Ectodermal cell (in vitro differentiated cells): ENCODE data around the gene YWHAH.

Source experiments
- H3K27ac ChIP-seq: 2 replicates; pipeline ENCODE4 v1.7.0; 2013; ENCODE audit warnings: mild to moderate bottlenecking, low read depth, low read length; ENCODE audit not compliant: insufficient read depth, poor library complexity, severe bottlenecking
- H3K27me3 ChIP-seq: 2 replicates; pipeline ENCODE4 v1.7.0; 2013; ENCODE audit warnings: mild to moderate bottlenecking, low read length; ENCODE audit not compliant: insufficient read depth, control insufficient read depth, poor library complexity, severe bottlenecking
- H3K36me3 ChIP-seq: one replicate; pipeline ENCODE4 v1.7.0; 2013; ENCODE audit warnings: low read length; ENCODE audit not compliant: control insufficient read depth, insufficient read depth
- H3K4me1 ChIP-seq: one replicate; pipeline ENCODE4 v1.7.0; 2013; ENCODE audit warnings: low read length; ENCODE audit not compliant: control insufficient read depth, insufficient read depth
- H3K4me3 ChIP-seq: 2 replicates; pipeline ENCODE4 v1.7.0; 2013; ENCODE audit warnings: low read depth, low read length, control low read depth; ENCODE audit not compliant: insufficient read depth
- H3K9me3 ChIP-seq: 2 replicates; pipeline ENCODE4 v1.7.0; 2013; ENCODE audit warnings: mild to moderate bottlenecking, low read length, moderate library complexity; ENCODE audit not compliant: control insufficient read depth
- WGBS, 2 experiments: methylation state at CpG; one replicate each; pipeline ENCODE4 v1.1.7; 2013; ENCODE audit warnings: missing lambda C conversion rate in 2 of 2; 5-methylcytosine and 5-hydroxymethylcytosine counted together

YWHAH gene

DNA sequence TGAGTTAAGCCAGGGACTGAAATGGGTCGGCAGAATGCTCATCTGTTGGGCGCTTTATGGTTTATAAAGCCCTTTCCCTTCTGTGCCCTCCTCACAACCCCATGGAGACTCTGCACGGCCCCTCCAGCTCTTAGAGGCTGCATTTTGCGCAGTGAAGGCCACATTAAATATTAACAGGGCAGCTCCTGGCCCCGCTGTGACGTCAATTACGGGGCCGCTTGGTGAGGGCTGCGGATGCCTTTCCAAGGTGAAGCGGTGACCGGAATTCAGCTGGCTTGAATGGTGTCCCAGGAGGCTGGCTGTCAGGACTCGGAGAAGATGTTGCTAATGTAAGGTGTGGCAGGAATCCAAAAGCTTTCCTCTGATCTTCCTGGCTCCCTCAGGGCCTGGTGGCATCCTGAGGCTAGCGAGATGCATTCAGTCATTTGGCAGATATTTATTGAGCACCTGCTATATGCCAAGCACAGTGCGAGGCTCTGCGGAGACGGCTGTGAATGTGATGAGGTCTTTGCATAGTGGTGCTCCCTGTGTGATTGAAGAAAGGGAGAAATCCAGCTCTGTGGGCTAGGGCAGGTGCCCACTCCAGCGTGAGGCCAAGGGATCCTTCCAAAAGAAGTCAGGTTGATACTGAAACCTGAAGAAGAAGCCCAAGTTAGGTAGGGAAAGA is 10.4 kb upstream of the YWHAH start:
- WGBS, 2 experiments, result 94% methylated on average over 17 of the region's 17 CpGs
- Histone ChIP-seq H3K9me3 (no peaks in the 10 kb centered on the region), H3K27ac (no peak overlapping the region), H3K4me3 (no peak overlapping the region), H3K4me1 (peaks cover 7% of the 10 kb centered on the region), H3K27me3 (no peaks in the 10 kb centered on the region), H3K36me3 (no peaks in the 10 kb centered on the region)

DNA sequence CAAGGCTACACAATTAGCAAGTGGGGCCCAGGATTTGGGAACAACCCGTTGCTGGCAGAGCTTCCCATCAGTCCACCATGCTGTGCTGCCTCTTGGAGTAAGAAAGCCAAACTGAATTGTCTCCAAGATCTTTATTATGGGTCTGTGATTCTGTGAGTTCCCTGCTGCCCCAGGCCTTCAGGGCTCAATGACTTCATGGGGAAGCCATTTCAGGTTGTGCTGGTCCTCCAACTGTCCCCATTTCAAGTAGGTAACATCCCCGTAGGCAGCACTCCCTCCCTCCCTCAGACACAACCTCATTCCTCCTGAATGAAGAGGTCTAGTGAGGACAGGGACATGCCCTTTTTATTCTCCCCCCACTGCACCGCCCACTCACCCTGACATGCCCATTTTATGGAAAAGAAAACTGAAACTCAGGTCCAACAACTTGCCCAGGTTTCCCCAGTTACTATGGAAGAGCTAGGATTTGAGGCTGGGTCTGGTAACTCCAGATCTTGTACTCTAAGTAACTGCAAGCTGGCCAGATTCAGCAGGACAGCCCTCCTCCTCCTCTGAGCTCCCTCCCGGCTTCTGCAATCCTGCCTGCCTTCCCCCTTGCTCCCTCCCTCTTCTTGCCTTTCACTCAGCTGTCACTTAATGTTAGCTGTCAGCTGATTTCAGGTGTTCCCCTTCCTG is 8.2 kb upstream of the YWHAH start:
- H3K27me3 ChIP-seq, result no peaks in the 10 kb centered on the region
- no peak overlapping the region for H3K27ac ChIP-seq
- peaks cover 7% of the 10 kb centered on the region for H3K4me1 ChIP-seq
- H3K9me3 ChIP-seq, result no peaks in the 10 kb centered on the region
- H3K36me3 ChIP-seq, result no peaks in the 10 kb centered on the region
- WGBS, 2 experiments, result 41 to 48% methylated on average over 4 of the region's 4 CpGs
- no peak overlapping the region for H3K4me3 ChIP-seq

DNA sequence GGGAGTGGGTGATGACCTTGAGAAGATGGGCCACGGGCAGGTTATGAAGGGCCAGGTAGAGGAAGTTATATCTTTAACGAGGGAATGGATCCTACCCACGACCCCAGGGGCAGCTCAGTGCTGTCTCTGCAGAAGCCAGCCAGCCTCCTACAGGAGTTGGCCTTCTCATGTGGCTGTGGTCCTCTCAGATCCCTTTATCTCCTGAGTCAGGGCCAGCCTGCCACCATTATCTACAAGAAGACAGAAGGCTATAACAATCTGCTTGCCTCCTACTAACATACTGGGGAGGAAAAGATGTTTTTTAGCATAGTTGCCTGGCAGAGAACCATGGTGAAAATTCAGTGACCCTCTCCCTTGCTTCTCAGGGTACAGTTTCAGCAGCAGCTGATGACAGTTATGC is 7.0 kb upstream of the YWHAH start:
- peaks cover 7% of the 10 kb centered on the region for H3K4me1 ChIP-seq
- no peak overlapping the region for H3K27ac ChIP-seq
- H3K9me3 ChIP-seq, result no peaks in the 10 kb centered on the region
- H3K27me3 ChIP-seq, result no peaks in the 10 kb centered on the region
- H3K36me3 ChIP-seq, result no peaks in the 10 kb centered on the region
- WGBS, 2 experiments, result 86 to 87% methylated on average over 3 of the region's 3 CpGs
- no peak overlapping the region for H3K4me3 ChIP-seq

DNA sequence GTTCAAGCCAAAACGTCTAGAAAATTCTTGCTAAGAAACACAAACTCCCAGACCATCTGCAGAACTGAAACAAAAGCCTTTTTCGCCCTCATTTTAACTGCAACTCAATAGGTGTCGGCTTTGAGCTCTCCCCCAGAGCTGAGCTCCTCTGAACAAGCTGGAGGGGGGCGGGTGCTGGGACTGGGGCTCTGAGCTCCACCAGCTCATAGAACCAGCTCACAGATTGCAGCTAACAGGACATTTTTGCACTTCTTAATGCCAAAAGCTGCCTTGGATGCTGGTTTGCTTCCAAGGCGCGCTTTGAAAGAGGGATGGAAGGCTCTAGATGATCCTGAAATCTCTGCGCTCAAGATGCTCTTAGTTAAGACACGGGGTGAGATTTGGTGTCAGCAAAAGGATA is 6.0 kb upstream of the YWHAH start:
- WGBS, 2 experiments, result 76 to 79% methylated on average over 8 of the region's 8 CpGs
- Histone ChIP-seq H3K4me3 (no peak overlapping the region), H3K27ac (no peak overlapping the region), H3K36me3 (no peaks in the 10 kb centered on the region), H3K27me3 (no peaks in the 10 kb centered on the region), H3K4me1 (peaks cover 7% of the 10 kb centered on the region), H3K9me3 (no peaks in the 10 kb centered on the region)

DNA sequence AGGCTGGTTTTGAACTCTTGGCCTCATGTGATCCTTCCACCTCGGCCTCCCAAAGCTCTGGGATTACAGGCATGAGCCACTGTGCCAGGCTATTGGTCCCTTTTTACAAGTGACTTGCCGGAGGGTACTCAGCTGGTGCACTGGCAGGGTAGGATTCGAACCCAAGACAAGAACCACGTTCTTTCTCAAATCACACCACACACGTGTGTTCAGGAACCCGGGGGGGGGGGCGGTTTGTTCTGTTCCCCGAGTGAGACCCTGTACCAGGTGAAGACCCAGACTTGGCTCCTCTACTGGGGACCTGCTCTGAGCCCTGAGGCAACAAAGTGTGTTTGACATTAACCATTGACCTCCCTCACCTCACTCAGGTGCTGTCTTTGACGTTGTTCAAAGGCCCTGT is 3.8 kb upstream of the YWHAH start:
- no peak overlapping the region for H3K27ac ChIP-seq
- no peaks in the 10 kb centered on the region for H3K9me3 ChIP-seq
- no peaks in the 10 kb centered on the region for H3K36me3 ChIP-seq
- H3K4me1 ChIP-seq, result peaks cover 7% of the 10 kb centered on the region
- 90 to 91% methylated on average over 9 of the region's 9 CpGs for WGBS, 2 experiments
- no peak overlapping the region for H3K4me3 ChIP-seq
- no peaks in the 10 kb centered on the region for H3K27me3 ChIP-seq

DNA sequence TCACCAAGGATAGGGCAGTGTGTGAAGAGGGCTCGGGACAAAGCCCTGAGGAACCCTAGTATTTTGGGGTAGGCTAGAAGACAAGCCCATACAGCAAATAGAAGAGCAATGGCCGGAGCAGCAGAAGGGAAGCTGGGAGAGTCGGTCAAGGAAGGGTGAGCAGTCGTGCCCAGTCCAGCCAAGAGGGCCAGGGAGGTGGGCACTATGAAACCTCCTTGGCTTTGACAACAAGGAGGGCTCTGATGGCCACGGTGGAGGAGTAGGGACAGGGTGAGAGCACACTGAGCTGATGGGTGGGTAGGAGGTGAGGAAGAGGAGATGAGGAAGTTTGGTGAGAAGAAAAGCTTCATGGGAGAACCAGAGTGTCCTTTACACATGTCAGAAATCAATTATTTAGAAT is 2.2 kb upstream of the YWHAH start:
- H3K4me3 ChIP-seq, result no peak overlapping the region
- 94 to 95% methylated on average over 5 of the region's 5 CpGs for WGBS, 2 experiments
- peaks cover 3% of the 10 kb centered on the region for H3K4me1 ChIP-seq
- H3K27me3 ChIP-seq, result no peaks in the 10 kb centered on the region
- no peak overlapping the region for H3K27ac ChIP-seq
- H3K36me3 ChIP-seq, result no peaks in the 10 kb centered on the region
- H3K9me3 ChIP-seq, result no peaks in the 10 kb centered on the region

DNA sequence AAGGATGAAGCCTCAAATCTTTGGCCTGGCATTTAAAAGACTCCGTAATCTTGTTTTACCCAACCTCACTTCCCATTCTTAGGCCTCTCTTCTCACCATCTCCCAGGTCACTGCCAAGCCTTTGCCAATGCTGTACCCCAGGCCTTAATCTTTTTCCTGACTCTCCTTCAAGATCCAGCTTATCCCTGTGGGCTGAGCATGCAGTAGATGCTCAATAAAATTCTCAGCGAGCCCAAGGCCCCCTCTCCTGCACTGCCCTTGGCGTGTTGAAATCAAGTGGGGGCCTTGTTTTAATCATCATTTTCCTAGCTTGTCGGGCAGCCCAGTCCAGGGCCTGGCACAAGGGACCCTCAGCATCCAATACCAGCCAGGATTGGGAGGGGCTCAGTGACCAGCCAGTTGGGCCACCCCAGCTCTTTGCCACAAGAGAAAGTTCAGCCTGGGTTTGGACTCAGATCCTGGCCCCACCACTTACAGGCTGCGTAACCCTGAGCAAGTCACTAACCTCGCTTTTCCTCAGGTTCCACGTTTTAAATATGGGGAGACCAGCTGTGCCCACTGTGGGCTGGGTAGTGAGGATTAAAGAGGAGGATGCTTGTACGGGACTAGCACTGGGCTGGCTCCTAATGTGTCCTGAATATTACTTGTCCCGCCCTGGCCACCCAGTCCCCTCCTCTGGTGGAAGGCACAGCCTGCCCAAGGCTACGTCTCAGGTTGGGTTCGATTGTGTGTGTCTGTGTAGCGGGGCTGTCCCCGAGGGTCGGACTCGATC is 943 bp upstream of the YWHAH start:
- no peaks in the 10 kb centered on the region for H3K27me3 ChIP-seq
- peaks cover 1% of the 10 kb centered on the region for H3K4me1 ChIP-seq
- H3K9me3 ChIP-seq, result no peaks in the 10 kb centered on the region
- 46% methylated on average over 15 of the region's 15 CpGs for WGBS, 2 experiments
- H3K27ac ChIP-seq, result peak overlapping the region; percentile 81
- H3K36me3 ChIP-seq, result peaks cover 7% of the 10 kb centered on the region
- peak overlapping the region; percentile 95 for H3K4me3 ChIP-seq

DNA sequence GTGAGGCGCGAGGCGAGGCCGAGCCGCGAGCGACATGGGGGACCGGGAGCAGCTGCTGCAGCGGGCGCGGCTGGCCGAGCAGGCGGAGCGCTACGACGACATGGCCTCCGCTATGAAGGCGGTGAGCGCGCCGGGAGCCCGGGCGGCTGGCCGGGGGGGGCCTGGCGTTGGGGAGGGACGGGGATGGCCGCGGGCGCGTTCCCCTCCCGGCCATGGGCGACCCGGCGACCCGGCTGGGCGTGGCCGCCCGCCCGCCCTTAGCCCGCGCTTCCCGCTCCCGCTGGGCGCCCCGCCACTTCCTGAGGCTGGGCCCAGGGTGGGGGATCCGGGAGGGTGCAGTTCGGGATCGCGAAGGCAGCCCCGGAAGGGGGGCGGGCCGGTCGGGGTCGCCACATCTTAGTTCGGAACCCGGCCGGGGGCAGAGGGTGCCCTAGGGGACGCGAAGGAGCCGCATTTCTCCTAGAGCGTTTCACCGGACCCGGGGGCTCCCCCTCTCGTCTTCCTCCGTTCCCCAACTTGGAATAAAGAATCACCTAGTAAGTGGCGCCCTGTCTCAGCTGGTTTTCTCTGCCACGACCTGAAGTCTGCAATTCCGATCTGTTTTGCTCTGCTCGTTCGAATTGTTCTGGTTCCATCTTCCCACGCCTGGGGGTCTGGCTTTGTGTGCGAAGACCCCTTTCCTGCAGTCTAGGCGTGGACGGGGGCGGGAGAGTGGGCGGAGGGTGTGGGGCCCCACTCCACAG is 536 bp downstream of the YWHAH start:
- 0% methylated on average over 76 of the region's 76 CpGs for WGBS, 2 experiments
- Histone ChIP-seq H3K36me3 (peaks cover 11% of the 10 kb centered on the region), H3K4me1 (no peaks in the 10 kb centered on the region), H3K4me3 (peak overlapping the region; percentile 95), H3K27me3 (no peaks in the 10 kb centered on the region), H3K9me3 (no peaks in the 10 kb centered on the region), H3K27ac (peak overlapping the region; percentile 77)

DNA sequence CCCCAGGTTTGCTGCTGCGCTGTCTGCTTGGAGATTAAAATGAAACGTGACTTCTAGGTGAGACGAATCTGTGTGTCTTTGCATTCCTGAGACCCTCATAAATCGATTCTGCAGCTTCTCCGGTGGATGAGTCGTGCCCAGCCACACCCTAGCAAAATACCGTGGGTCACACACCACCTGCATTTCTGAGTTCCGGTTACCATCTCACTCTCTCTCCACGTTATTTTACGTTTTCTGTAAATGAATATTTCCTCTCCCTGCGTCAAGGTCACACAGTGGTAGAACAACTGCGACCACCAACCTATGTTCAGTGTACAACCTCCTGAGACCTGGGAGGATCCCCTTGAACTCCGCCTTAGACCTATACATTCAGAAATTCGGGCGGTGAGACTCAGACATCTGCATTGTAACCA is 1.1 kb downstream of the YWHAH start:
- H3K36me3 ChIP-seq, result peaks cover 11% of the 10 kb centered on the region
- WGBS, 2 experiments, result 3% methylated on average over 15 of the region's 15 CpGs
- H3K27ac ChIP-seq, result no peak overlapping the region
- no peaks in the 10 kb centered on the region for H3K9me3 ChIP-seq
- no peaks in the 10 kb centered on the region for H3K4me1 ChIP-seq
- no peaks in the 10 kb centered on the region for H3K27me3 ChIP-seq
- H3K4me3 ChIP-seq, result peak overlapping the region; percentile 95
